ENCODE data around the gene STIMATE. TPM values are rescaled to one million over a fixed set of nuclear protein-coding genes. Genes with fewer than 3 reads are reported as not detected.

The STIMATE gene
- total RNA-seq, 1 donor: 15.1 TPM

- no peak for TF ChIP-seq CTCF (IDR thresholded peaks at IDR 0.05; ENCODE audit: insufficient read depth, low read depth, low read length)
Measured at GRCh38 chr3:52788890-52789745, 108.2 kb downstream of the STIMATE start.

GRCh38 chr3:52787672-52788625 is 109.4 kb downstream of the STIMATE start:
- DNase-seq (ENCODE audit: low read depth): peak; percentile 4
- TF ChIP-seq CTCF (IDR thresholded peaks at IDR 0.05; ENCODE audit: insufficient read depth, low read depth, low read length): no peak
- no peak overlapping the region for H3K4me3 ChIP-seq (ENCODE audit: low read depth, low read length)

More at GRCh38 chr3:52788890-52789745, 108.2 kb downstream of the STIMATE start:
- DNase-seq (ENCODE audit: low read depth): no peak
- H3K4me3 ChIP-seq (ENCODE audit: low read depth, low read length): no peak overlapping the region

GRCh38 chr3:52787246-52787645 is 110.1 kb downstream of the STIMATE start:
- TF ChIP-seq CTCF (IDR thresholded peaks at IDR 0.05; ENCODE audit: insufficient read depth, low read depth, low read length): no peak
- no peak overlapping the region for H3K4me3 ChIP-seq (ENCODE audit: low read depth, low read length)
- DNase-seq (ENCODE audit: low read depth): no peak

Small RNAs within 50 kb of the gene (small RNA-seq; reads per million reads assigned to genes)
- gene MIR8064 (not detected), gene MUSTN1 (not detected)

Other genes starting within 250 kb of the STIMATE start
- 74.3 and 87.6 TPM in 2 replicates for gene PBRM1, start 211.6 kb downstream of the STIMATE start, total RNA-seq
- 114 and 130 TPM in 2 replicates for gene GNL3, start 211.5 kb downstream of the STIMATE start, total RNA-seq
- gene GLT8D1, start 191.8 kb downstream of the STIMATE start, total RNA-seq: 84.1 and 108 TPM in 2 replicates
- 66.9 and 77.0 TPM in 2 replicates for gene SPCS1, start 191.4 kb downstream of the STIMATE start, total RNA-seq
- gene NEK4, start 126.6 kb downstream of the STIMATE start, total RNA-seq: 28.1 and 33.2 TPM in 2 replicates
- gene ITIH1, start 119.9 kb downstream of the STIMATE start, total RNA-seq: not detected in 2 replicates
- 1.6 and 8.2 TPM in 2 replicates for gene ITIH3, start 102.8 kb downstream of the STIMATE start, total RNA-seq
- gene ITIH4, start 66.9 kb downstream of the STIMATE start, total RNA-seq: 0.32 and 1.3 TPM in 2 replicates
- gene MUSTN1, start 62.5 kb downstream of the STIMATE start, total RNA-seq: not detected in 2 replicates
- gene SFMBT1, start 148.5 kb upstream of the STIMATE start, total RNA-seq: 3.9 and 4.8 TPM in 2 replicates
- 9.0 and 13.4 TPM in 2 replicates for gene RFT1, start 232.9 kb upstream of the STIMATE start, total RNA-seq

Measured in fibroblast of villous mesenchyme (primary cell).